Activated CD4-positive, alpha-beta T cell treated with anti-CD3 and anti-CD28 coated beads for 1 hour (primary cell): ENCODE measurements around the gene DDX31.

ENCODE experiments used
- DNase-seq: peaks from one replicate; pipeline ENCODE4 v3.0.0-alpha.2; 2020

DDX31 gene

GRCh38 chr9:132632413-132633129 lies 37.2 kb downstream of the DDX31 start:
- no peak for DNase-seq

DNA sequence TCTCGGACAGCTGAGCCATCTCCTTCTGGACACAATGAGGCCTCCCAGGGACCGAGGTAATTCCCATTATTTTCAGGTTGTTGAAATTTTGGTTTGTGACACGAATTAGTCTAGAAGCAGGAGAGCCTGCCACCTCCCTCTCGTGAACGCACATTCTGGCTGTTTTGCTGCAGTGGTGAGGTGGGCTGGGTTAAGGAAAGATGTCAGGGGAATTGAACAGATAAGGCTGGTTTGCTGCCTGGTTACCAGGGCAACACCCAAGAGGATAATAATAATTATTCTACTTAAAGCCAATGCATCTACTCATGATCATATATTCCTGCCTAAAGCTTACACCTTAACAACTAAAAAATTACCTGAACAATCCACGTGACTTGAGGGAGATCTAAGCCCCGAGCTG lies 38.1 kb downstream of the DDX31 start:
- DNase-seq: no peak

GRCh38 chr9:132631280-132631679 lies 38.5 kb downstream of the DDX31 start:
- no peak for DNase-seq

GRCh38 chr9:132630811-132631210 lies 39.0 kb downstream of the DDX31 start:
- no peak for DNase-seq

- no peak for DNase-seq
These were observed 39.7 kb downstream of the DDX31 start for GRCh38 chr9:132630116-132630515.

DNA sequence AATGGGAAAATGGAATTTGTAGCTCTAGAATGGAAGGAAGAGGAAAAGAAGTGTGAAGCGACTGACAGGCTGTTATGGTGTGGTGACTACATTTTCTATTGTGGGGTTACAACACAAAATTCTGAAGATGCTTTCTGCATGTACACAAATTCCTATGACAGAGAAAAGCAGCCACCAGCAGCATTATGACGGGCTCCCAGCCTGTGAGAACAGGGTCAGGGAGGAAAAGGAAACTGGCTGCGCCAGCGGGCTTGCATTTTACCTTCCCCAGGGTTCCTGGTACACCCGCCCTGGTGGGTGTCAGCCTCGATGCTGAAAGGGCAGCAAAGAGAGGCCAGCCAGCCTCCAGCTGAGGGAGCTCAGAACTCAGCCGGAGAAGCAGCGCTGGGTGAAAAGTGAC lies 41.0 kb downstream of the DDX31 start:
- no peak for DNase-seq

DNA sequence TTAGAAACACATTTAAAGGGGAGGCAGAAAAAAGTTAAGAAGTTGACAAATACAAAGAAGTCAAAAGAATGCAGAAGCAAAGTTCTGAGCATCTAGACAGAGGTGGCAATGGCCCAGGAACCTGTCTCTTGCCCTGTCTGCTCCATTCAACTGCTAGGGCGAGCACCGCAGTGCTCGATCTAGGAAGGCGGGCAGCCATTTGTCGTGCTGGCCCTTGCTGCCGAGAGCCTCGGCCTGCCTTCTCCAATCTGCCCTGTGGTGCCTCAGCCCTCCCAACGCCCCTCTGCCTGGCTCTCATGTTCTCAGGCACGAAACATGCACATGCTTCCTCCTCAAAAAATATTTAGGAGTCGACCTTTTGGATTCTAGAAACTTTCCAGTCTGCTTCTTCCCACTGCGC lies 42.2 kb downstream of the DDX31 start:
- no peak for DNase-seq

DNA sequence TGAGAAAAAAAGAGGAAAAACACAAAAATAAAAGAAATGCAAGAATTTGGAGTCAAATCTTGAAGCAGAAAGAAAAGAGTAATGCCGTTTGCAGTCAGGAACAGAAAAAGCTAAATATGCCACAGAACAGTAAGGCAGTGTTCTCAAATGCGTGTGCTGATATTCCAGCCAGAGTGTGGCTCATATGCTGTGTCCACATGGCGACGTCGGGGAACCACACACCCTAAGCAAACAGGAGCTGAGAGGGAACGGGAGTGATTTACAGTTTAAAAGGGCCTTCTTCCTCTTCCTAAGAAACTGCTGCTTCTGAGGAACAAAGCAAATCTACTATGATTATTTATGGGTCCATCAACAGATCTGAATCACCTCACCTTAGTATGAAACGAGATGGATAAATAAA lies 42.7 kb downstream of the DDX31 start:
- no peak for DNase-seq

- no peak for DNase-seq
These were observed 43.5 kb downstream of the DDX31 start for GRCh38 chr9:132626285-132626684.

GRCh38 chr9:132622159-132622558 lies 47.6 kb downstream of the DDX31 start:
- no peak for DNase-seq

GRCh38 chr9:132616725-132617124 lies 53.1 kb downstream of the DDX31 start:
- no peak for DNase-seq

DNA sequence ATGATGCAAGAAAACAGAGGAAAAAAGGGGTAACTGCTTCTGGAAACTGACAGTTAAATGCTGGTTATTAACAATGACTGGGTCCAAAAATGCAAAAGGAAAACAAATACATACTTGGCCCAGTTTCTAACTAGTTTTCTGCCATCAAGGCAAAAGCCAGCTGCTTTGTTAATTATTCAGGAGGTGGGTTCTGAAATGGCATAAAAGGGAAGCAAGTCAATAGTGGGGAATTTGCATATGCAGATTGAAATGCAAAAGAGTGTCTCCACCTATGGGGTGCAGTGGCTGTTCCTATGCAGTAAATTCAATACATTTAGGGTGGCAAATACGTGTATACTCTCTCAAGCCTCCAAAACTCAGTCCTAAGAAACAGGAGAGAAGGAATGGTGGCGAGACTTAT lies 54.0 kb downstream of the DDX31 start:
- no peak for DNase-seq

DNA sequence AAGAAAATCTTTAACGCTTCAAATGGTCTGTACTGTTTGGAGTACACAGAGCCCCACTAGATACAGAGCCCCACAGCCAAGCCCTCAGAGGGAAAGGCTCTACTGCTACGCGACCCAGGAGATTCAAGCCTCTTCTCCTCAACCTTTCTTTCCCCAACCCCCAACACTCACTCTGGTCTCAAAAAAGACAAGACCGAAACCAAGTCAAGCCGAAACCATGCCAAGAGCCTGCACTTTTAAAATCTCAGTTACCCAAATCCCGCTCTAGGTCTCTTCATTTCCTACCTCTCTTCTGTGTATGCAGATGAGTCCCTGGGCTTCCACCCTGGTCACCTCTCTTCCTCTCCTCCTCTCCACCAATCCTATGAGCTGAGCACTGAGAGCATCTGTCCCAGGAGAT lies 55.5 kb downstream of the DDX31 start:
- DNase-seq: no peak

DNA sequence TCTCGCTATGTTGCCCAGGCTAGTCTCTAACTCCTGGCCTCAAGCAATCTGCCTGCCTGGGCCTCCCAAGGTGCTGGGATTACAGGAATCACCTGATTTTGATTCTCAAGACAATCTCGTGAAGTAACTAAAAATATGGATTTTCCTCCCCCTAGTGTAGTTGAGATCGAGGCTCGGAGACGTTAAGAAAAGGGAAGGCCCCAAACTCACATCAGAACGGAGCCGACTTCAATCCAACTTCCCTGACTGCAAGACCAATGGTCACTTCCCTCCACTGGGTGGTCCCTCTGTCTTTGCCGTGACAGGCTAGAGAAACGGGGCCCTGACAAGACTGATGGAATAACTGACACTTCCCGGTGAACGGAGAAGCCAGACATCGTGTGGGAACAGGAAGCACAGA lies 59.1 kb downstream of the DDX31 start:
- no peak for DNase-seq

DNA sequence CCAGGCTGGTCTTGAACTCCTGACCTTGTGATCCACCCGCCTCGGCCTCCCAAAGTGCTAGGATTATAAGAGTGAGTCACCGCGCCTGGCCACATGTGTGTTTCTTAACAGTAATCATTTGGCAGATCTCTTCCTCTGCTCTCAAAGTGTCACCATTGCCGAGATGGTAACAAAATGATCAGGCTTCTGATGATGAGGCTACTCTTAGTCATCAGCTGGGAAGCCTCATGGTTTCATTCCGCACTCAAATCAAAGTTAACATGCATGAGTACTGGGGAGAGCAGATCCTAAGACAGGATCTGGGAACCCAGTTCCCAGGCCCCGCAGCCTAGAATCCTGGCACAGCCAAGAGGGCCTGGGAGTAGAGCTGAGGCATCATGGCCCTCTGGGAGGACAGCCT lies 60.0 kb downstream of the DDX31 start:
- DNase-seq: no peak

DNA sequence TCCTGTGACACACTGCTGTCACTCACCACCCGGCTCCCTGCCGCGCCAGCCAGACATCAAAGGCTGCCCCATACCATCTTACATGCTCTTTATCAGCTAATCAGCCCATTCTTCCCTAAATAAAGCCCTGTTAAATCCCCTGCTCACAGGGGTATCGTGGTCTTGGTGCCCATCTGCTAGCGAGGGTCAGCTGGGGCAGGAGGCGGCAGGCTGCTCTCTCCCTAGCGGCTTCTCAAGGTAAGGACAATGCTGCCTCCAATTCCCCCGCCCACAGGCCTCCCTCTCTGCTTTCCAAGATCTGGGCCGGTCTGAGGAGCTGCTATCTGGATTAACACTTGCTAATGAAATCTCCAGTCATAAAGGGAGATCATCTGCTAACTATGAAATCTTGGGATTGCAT lies 60.6 kb downstream of the DDX31 start:
- DNase-seq: no peak

DNA sequence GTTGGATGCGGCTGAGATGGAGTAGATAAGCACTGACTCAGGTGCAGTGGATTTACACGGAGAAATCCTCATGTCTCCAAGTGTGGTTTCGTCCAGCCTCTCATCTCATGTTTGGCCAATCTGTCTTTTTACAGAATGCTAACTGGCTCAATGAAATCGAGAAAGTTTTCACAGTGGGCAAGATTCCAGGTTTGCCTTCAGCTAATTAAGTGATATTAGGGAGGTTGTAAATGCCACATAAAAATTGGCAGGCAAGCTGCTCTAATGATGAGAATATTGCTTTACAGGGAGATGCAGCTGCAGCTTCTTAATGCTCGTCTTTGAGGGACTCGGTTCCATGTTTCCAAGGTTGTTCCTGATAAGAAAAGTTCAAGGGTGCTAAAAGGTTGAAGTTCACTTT lies 63.7 kb downstream of the DDX31 start:
- no peak for DNase-seq

GRCh38 chr9:132605387-132605786 lies 64.4 kb downstream of the DDX31 start:
- no peak for DNase-seq

DNA sequence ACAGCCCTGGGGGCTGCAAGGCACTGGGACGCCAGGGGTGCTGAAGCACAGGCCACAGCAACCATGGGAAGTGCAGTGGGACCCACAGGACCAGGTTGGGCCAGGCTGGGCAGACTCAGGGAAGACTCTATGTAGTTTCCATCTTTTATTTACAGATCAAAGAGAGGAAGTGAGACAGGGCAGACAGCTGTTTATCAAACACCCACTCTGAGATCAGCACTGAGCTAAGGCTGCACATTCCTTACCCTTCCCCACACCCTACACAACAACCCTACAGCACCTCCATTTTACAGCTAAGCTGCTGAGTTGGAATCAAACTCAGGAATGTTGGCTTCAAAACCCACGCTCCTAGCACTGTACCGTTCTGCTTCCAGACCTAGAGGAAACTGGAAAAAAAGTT lies 67.6 kb downstream of the DDX31 start:
- no peak for DNase-seq

- DNase-seq: no peak
These were observed 69.3 kb downstream of the DDX31 start for GRCh38 chr9:132600326-132600984.

DNA sequence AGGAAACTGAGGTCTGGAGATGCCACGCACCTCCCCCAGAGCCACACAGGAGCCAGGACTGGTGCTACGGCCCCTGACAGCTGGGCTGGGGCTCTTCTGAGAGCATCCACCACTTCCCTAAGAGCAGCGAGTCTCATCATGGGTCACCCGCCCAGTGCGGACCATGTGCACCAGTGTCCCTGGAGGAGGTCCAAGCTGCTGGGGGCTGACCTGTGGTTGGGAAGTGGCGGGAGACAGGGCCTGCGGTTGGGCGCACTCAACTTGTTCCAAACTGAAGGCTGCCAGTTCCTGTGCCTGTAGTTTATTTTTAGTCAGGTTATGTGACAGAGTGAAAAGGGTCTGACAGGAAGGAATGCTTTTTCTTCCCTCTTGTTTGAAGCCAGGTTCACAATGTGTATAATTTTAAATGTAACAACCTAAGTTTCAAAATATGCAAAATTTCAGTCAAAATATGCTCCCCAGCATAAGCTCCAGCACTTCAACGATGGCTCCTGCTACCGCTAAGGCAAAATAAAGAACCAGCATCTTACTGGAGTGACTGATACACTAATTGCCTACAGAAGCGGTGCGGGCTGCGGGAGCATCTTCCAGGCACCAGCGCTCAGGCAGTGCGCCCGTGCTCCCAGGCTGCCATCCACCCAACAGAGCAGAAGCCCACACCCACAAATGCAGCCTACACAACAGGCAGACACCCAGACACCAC lies 72.6 kb downstream of the DDX31 start:
- no peak for DNase-seq

DNA sequence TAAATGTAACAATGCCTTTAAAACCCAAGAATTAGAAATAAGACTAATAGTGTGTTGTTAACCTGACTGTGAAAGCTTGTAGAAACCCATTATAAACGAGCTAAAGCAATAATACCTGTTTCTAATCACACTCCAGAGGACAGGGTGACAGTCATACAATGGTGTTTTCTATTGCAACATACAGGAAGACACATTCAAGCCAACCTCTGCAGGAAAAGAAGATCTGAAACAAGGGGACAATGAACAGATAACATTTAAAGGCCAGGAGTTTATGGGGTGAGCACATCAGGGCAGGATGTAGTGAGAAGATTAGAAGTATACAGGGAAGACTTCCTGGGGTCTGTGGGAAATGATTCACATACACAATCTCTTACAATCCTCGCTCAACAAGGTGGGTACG lies 73.6 kb downstream of the DDX31 start:
- no peak for DNase-seq

DNA sequence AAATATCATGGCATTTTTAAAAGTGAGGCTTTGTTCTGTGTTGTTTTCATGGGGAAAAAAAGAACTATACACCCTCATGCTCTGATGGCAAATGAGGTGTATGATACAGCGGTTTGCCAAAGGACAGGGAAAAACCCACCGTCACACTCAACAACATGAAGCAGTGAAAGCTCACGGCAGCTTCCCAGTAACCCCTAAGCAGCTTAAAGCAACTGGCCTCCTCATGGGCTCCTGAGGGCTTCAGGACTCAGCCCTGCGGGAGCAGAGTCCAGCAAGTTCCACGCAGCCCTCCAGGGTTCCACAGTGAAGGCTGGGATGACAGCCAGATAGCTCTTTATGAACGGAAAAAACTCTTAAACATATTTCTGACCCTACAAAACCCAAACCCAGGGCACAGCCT lies 74.5 kb downstream of the DDX31 start:
- DNase-seq: no peak

DNA sequence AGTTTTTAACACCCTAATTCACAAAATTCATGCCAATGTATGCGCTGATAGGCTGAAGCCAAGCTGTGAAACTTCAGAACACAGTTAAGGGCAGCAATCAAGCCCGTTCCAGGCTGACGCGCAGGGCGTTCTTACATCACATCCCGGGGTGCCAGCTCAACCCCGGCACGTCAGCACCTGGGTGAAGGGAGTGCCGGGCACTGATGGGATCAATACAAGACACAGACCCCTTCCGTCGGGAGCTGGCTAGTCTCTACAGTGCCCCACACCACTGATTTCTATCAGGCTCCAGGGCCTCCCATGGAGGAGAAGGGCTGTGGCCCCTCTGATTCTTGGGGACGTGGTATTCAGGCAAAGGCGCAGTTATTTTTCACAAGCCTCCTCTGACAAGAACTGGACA lies 75.4 kb downstream of the DDX31 start:
- DNase-seq: no peak
